Measurements from ENCODE around the gene DPP4.
"Not testable (repeated sequence)": the region's sequence is repeated elsewhere in the genome, so short reads cannot be mapped to it uniquely, and the experiment has no call there.

The DPP4 gene

GRCh38 chr2:161983331-161983651 is 90.7 kb downstream of the DPP4 start:
- no peaks in the 10 kb centered on the region for H3K9me3 ChIP-seq (ENCODE audit: insufficient read depth, low read depth, low read length)
- no peaks in the 10 kb centered on the region for H3K27me3 ChIP-seq (ENCODE audit: insufficient read depth, low read length)
- no peaks in the 10 kb centered on the region for H3K36me3 ChIP-seq (ENCODE audit: insufficient read depth, low read length)
- H3K9ac ChIP-seq (ENCODE audit: low read depth, low read length), result no peak overlapping the region
- 87% methylated on average over 1 of the region's 1 CpG for WGBS
- no peaks in the 10 kb centered on the region for H3K4me1 ChIP-seq (ENCODE audit: insufficient read depth, low read length)
- H3K27ac ChIP-seq (ENCODE audit: low read depth, low read length), result no peak overlapping the region
- H3K4me3 ChIP-seq (ENCODE audit: low read length), result no peak overlapping the region

GRCh38 chr2:161982548-161983330 is 91.3 kb downstream of the DPP4 start:
- Histone ChIP-seq H3K4me3 (ENCODE audit: low read length) (no peak overlapping the region), H3K36me3 (ENCODE audit: insufficient read depth, low read length) (no peaks in the 10 kb centered on the region), H3K9me3 (ENCODE audit: insufficient read depth, low read depth, low read length) (no peaks in the 10 kb centered on the region), H3K9ac (ENCODE audit: low read depth, low read length) (no peak overlapping the region), H3K27me3 (ENCODE audit: insufficient read depth, low read length) (no peaks in the 10 kb centered on the region), H3K27ac (ENCODE audit: low read depth, low read length) (no peak overlapping the region), H3K4me1 (ENCODE audit: insufficient read depth, low read length) (peaks cover under 1% of the 10 kb centered on the region; the same call in 1 of the 2 replicates)
- 96% methylated on average over 5 of the region's 7 CpGs for WGBS

- Histone ChIP-seq H3K27me3 (ENCODE audit: insufficient read depth, low read length) (no peaks in the 10 kb centered on the region), H3K9ac (ENCODE audit: low read depth, low read length) (no peak overlapping the region), H3K36me3 (ENCODE audit: insufficient read depth, low read length) (no peaks in the 10 kb centered on the region), H3K4me3 (ENCODE audit: low read length) (no peak overlapping the region), H3K27ac (ENCODE audit: low read depth, low read length) (no peak overlapping the region), H3K4me1 (ENCODE audit: insufficient read depth, low read length) (peaks cover 10% of the 10 kb centered on the region), H3K9me3 (ENCODE audit: insufficient read depth, low read depth, low read length) (no peaks in the 10 kb centered on the region)
- WGBS, result 93% methylated on average over 10 of the region's 10 CpGs
These were observed 92.2 kb downstream of the DPP4 start for GRCh38 chr2:161981679-161982250.

GRCh38 chr2:161980976-161981375 is 93.0 kb downstream of the DPP4 start:
- Histone ChIP-seq H3K4me1 (ENCODE audit: insufficient read depth, low read length) (peaks cover 10% of the 10 kb centered on the region), H3K9ac (ENCODE audit: low read depth, low read length) (no peak overlapping the region), H3K9me3 (ENCODE audit: insufficient read depth, low read depth, low read length) (no peaks in the 10 kb centered on the region), H3K27me3 (ENCODE audit: insufficient read depth, low read length) (no peaks in the 10 kb centered on the region), H3K36me3 (ENCODE audit: insufficient read depth, low read length) (no peaks in the 10 kb centered on the region), H3K27ac (ENCODE audit: low read depth, low read length) (no peak overlapping the region), H3K4me3 (ENCODE audit: low read length) (no peak overlapping the region)
- 88% methylated on average over 1 of the region's 1 CpG for WGBS

GRCh38 chr2:161979490-161979889 is 94.5 kb downstream of the DPP4 start:
- WGBS, result 98% methylated on average over 2 of the region's 2 CpGs

GRCh38 chr2:161977926-161978325 is 96.1 kb downstream of the DPP4 start:
- H3K27me3 ChIP-seq (ENCODE audit: insufficient read depth, low read length); H3K4me3 ChIP-seq (ENCODE audit: low read length); H3K36me3 ChIP-seq (ENCODE audit: insufficient read depth, low read length); H3K9ac ChIP-seq (ENCODE audit: low read depth, low read length); H3K9me3 ChIP-seq (ENCODE audit: insufficient read depth, low read depth, low read length): not testable (repeated sequence)
- 97% methylated on average over 6 of the region's 6 CpGs for WGBS
- Histone ChIP-seq H3K27ac (ENCODE audit: low read depth, low read length) (peak overlapping the region; percentile 49; the same call in 1 of the 2 replicates), H3K4me1 (ENCODE audit: insufficient read depth, low read length) (peaks cover 10% of the 10 kb centered on the region)

More at GRCh38 chr2:161979490-161979889, 94.5 kb downstream of the DPP4 start:
- H3K36me3 ChIP-seq (ENCODE audit: insufficient read depth, low read length), result no peaks in the 10 kb centered on the region
- H3K9ac ChIP-seq (ENCODE audit: low read depth, low read length), result no peak overlapping the region
- no peak overlapping the region for H3K27ac ChIP-seq (ENCODE audit: low read depth, low read length)
- H3K4me1 ChIP-seq (ENCODE audit: insufficient read depth, low read length), result peaks cover 10% of the 10 kb centered on the region
- H3K9me3 ChIP-seq (ENCODE audit: insufficient read depth, low read depth, low read length), result no peaks in the 10 kb centered on the region
- no peaks in the 10 kb centered on the region for H3K27me3 ChIP-seq (ENCODE audit: insufficient read depth, low read length)
- H3K4me3 ChIP-seq (ENCODE audit: low read length), result no peak overlapping the region

- no peaks in the 10 kb centered on the region for H3K9me3 ChIP-seq (ENCODE audit: insufficient read depth, low read depth, low read length)
- H3K4me3 ChIP-seq (ENCODE audit: low read length), result no peak overlapping the region
- H3K36me3 ChIP-seq (ENCODE audit: insufficient read depth, low read length), result no peaks in the 10 kb centered on the region
- peaks cover 10% of the 10 kb centered on the region for H3K4me1 ChIP-seq (ENCODE audit: insufficient read depth, low read length)
- H3K9ac ChIP-seq (ENCODE audit: low read depth, low read length), result no peak overlapping the region
- H3K27ac ChIP-seq (ENCODE audit: low read depth, low read length), result no peak overlapping the region
- H3K27me3 ChIP-seq (ENCODE audit: insufficient read depth, low read length), result no peaks in the 10 kb centered on the region
These were observed 97.1 kb downstream of the DPP4 start for GRCh38 chr2:161976917-161977316.

- Histone ChIP-seq H3K9ac (ENCODE audit: low read depth, low read length) (no peak overlapping the region), H3K4me3 (ENCODE audit: low read length) (no peak overlapping the region), H3K4me1 (ENCODE audit: insufficient read depth, low read length) (peaks cover 10% of the 10 kb centered on the region), H3K27ac (ENCODE audit: low read depth, low read length) (no peak overlapping the region), H3K27me3 (ENCODE audit: insufficient read depth, low read length) (no peaks in the 10 kb centered on the region), H3K9me3 (ENCODE audit: insufficient read depth, low read depth, low read length) (no peaks in the 10 kb centered on the region), H3K36me3 (ENCODE audit: insufficient read depth, low read length) (no peaks in the 10 kb centered on the region)
- WGBS, result 95% methylated on average over 1 of the region's 1 CpG
These were observed 97.7 kb downstream of the DPP4 start for GRCh38 chr2:161976295-161976694.

- H3K4me3 ChIP-seq (ENCODE audit: low read length), result no peak overlapping the region
- no peaks in the 10 kb centered on the region for H3K36me3 ChIP-seq (ENCODE audit: insufficient read depth, low read length)
- no peak overlapping the region for H3K27ac ChIP-seq (ENCODE audit: low read depth, low read length)
- no peaks in the 10 kb centered on the region for H3K9me3 ChIP-seq (ENCODE audit: insufficient read depth, low read depth, low read length)
- peaks cover 10% of the 10 kb centered on the region for H3K4me1 ChIP-seq (ENCODE audit: insufficient read depth, low read length)
- H3K27me3 ChIP-seq (ENCODE audit: insufficient read depth, low read length), result no peaks in the 10 kb centered on the region
- no peak overlapping the region for H3K9ac ChIP-seq (ENCODE audit: low read depth, low read length)
- 100% methylated on average over 1 of the region's 2 CpGs for WGBS
These were observed 98.2 kb downstream of the DPP4 start for GRCh38 chr2:161975813-161976160.

GRCh38 chr2:161975062-161975812 is 98.8 kb downstream of the DPP4 start:
- Histone ChIP-seq H3K9ac (ENCODE audit: low read depth, low read length) (no peak overlapping the region), H3K27ac (ENCODE audit: low read depth, low read length) (no peak overlapping the region)
- 93% methylated on average over 2 of the region's 3 CpGs for WGBS

GRCh38 chr2:161974461-161974860 is 99.6 kb downstream of the DPP4 start:
- no peaks in the 10 kb centered on the region for H3K9me3 ChIP-seq (ENCODE audit: insufficient read depth, low read depth, low read length)
- peaks cover 10% of the 10 kb centered on the region for H3K4me1 ChIP-seq (ENCODE audit: insufficient read depth, low read length)
- H3K4me3 ChIP-seq (ENCODE audit: low read length), result no peak overlapping the region
- no peaks in the 10 kb centered on the region for H3K36me3 ChIP-seq (ENCODE audit: insufficient read depth, low read length)
- H3K27ac ChIP-seq (ENCODE audit: low read depth, low read length), result no peak overlapping the region
- no peak overlapping the region for H3K9ac ChIP-seq (ENCODE audit: low read depth, low read length)
- H3K27me3 ChIP-seq (ENCODE audit: insufficient read depth, low read length), result no peaks in the 10 kb centered on the region
- 98% methylated on average over 2 of the region's 2 CpGs for WGBS

More at GRCh38 chr2:161975062-161975812, 98.8 kb downstream of the DPP4 start:
- Histone ChIP-seq H3K36me3 (ENCODE audit: insufficient read depth, low read length) (no peaks in the 10 kb centered on the region), H3K4me3 (ENCODE audit: low read length) (no peak overlapping the region), H3K9me3 (ENCODE audit: insufficient read depth, low read depth, low read length) (no peaks in the 10 kb centered on the region), H3K4me1 (ENCODE audit: insufficient read depth, low read length) (peaks cover 10% of the 10 kb centered on the region), H3K27me3 (ENCODE audit: insufficient read depth, low read length) (no peaks in the 10 kb centered on the region)

Measured in HUES64 (cell line).